Stimulated activated CD4-positive, alpha-beta T cell treated with anti-CD3 and anti-CD28 coated beads, Interleukin-1b, Interleukin-23, amount 100 ng/mL, for 4 hours (primary cell): Measurements from ENCODE around the gene SURF1.
"Not testable (repeated sequence)": the region's sequence is repeated elsewhere in the genome, so short reads cannot be mapped to it uniquely, and the experiment has no call there.

ENCODE experiments used
- DNase-seq, 2 donors: peaks; one replicate each; pipeline ENCODE4 v3.0.0-alpha.2; 2020; ENCODE audit warnings: low read depth in 2 of 2

Gene SURF1

DNA sequence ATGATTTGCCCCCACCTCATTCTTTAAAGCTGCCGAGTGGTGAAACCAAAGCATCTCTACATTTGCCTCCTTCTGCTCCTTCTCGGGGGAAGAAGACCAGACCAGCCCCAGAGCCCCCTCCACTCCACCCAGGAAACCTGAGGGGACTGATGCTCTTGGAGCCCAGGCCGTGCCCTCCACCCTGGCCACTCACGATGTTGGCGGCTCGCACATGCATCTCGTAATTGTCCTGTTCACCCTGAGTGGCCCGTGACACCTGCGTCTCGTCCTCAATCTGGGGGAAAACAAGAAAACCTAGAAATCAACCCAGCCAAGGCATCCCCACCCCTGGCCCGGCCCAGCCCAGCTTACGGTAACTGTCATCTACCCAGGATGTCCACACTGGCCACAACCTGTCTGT lies 11.3 kb downstream of the SURF1 start:
- no peak for DNase-seq

DNA sequence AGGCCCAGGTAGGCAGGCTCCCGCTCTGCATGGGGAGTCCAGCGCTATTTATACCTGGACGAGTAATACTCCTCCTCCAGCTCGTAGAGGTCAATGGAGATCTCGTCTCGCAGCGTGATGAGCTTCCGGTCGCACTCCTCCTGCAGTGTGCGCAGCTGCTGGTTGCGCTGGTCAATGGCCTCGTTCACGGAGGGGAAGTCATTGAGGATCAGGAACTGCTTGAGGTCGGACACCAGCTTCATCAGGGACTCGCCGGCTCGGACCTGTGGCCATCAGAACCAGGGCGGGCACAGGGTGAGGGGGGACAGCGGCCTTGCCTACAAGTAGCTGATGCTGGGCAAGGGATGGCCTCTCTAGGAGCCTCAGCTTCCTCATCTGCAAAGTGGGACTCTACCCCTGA lies 12.2 kb downstream of the SURF1 start:
- DNase-seq: no peak

DNA sequence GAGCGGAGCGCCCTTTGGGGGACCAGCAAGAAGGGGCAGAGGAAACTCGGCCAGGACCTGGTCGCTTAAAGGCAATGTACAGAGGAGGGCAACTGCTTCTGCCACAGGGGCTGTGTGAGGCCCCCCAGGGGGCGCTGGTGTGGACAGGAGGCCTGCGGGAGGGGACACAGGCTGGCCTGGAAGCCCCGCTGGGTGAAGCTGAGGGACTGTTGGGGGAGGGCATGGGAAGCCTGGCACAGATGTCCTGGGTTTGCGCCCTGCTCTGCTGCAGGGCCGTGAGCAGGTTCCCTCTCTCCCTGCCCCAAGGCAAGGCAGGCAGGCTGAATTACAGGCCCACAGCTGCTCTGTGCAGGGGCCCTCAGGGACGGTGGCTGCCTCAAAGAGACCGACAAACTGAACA lies 13.7 kb downstream of the SURF1 start:
- DNase-seq: no peak

DNA sequence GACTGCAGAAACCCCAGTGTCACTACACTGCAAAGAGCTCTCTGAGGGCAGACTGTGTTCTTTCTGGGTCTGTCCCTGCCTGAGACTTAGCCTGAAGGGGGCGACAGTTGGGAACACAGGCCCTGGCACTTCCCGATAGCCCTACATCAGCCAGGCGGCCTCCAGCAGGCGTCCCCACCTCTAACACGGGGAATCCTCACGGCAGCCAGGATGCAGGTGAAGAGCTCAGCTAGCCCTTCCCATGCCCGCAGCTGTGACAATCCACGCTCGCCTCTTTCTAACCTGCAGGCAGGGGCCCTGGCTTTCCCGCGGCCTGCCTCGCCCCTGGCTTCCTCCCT lies 14.2 kb downstream of the SURF1 start:
- DNase-seq: no peak

DNA sequence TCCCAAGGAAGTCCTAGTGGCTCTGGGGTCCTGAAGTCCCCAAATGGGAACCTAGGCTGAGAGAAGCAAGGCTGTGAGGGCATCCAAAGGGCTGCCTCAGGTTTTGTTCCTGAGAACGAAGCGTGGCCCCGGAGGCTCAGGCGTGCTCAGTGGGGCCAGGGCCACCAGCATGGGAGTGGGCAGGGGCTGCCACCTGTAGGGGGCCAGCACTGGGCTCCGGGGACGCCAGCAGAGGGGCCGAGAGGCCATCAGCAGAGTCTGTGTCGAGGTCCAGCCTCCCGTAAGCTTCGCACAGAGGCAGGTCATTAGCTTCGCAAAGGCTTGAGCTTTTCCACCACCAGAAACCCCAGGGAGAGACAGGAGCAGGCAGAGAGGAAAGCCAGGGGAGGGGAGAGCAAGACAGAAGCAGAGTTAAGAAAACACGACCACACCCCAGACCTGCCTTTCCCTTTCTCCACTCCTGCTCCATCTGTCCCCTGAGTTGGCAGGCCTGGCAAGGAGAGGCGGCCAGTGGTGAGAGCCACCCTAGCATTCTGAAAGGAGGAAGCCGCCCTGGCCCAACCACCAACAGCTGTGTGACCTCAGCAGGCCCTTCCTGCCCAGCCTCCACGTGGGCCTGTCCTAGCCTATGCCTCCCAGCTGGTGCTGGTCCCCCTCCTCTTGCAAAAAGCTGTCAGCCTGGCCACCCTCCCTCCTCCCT lies 14.8 kb downstream of the SURF1 start:
- no peak for DNase-seq

DNA sequence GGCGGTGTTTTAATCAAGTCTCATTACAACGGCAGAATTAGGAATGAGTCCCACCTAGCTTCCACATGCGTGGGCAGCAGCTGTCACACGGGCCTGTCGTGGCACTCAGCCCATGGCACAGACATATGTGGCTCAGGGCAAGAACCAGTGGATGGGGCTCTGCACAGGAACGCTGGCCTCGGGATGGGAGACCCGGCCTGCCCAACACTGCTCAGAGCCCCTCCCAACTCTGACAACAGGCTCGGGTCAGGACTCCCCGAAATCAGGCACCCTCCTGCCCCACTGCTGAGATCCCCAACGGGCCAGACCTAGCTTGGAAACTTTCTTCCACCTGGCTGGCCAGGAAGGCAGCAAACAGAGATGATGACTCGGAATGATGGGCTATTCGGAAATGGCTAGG lies 15.4 kb downstream of the SURF1 start:
- DNase-seq: no peak

DNA sequence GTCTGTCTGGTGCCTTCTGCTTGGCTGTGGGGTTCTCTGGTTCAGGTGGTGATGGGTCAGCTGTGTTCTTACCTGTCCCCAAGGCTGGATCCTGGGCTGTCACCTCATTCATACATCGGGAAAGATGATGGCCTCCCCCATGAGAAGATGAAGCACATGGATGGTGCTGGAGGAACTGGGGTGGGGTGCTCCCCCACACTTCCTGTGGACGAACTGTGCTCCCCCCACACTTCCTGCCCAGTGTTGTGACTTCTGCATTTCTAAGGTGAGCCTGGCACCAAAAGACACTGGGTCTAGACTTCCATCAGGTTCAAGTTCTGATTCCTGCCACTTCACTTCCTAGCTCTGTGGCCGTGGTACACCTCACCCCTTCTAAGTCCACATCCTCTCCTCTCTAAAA lies 16.0 kb downstream of the SURF1 start:
- DNase-seq: no peak

DNA sequence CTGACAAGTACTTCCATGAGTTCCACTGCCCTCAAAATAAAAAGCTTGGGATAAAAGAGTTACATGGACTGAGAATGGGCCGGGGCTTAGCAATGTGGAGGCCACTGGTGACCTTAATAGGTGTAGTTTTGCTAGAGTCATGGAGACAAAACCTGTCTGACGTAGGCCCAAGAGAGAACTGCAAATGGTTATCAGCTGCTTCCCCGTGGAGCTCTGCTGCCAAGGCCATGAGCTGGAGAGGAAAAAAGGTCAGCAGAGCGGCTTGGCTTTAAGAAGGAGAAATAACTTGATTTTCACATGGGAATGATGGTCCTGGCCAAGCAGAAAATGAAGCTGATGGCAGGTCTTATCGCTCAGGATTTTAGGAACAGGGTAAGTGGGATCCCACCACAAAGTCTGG lies 16.6 kb downstream of the SURF1 start:
- no peak for DNase-seq

DNA sequence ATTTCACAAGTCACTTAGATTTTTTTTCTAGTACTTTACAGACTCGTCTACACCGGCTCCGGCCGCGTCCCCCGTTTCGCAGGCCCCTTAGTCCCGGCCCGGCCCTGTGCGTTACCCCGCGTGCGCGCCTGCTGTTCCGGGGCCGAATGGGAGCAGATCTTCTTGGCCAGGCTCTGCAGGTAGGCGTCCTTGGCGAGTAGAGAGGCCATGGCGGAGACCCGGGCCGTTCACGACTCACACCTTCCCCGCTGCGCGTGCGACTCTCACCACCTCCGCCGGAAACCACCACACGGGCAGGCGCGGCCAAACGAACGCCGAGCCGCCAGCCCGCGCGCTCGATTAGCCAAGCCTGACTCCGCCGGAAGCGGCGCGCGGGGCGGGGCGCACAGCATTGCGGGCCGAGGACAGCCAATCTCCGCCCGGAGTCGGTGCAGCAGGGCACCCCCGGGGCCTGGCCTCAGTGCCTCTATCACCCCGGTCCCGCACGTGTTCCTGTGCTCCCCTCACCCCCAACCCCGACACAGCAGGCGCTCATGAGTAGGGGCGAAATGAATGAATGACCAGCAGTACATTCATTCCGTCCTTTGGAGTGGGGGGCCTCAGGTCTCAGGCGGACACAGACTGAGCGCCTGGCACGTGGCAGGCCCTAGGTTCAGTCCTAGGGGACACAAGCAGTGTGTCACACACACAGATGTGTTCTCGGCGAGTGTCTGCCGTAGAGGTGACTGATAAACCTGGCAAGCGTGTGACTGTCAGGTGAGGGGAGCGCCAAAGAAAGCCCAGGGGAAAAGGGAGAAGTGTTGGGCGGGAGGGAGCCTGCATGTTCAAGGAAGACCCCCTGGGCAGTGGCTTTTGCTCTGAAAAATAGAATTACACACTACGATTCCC lies 20.1 kb downstream of the SURF1 start, which contains the start of gene SURF6:
Gene SURF6, minus strand, starts transcription at position 265 of the 888 bp plus-strand sequence. Its CDS starts 56 bp downstream, at position 209.
- peak; percentile 90 to 93 for DNase-seq

DNA sequence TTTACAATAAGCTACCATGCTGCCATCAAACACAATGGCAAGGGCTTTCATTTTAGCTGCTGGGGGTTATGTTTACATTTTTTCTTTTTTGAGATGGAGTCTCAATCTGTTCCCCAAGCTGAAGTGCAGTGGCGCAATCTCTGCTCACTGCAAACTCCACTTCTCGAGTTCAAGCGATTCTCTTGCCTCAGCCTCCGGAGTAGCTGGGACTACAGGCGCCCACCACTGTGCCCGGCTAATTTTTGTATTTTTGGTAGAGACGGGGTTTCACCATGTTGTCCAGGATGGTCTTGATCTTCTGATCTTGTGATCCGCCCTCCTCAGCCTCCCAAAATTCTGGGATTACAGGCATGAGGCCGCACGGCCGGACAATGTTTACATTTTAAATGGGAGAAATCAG lies 21.4 kb downstream of the SURF1 start:
- DNase-seq: not testable (repeated sequence)

DNA sequence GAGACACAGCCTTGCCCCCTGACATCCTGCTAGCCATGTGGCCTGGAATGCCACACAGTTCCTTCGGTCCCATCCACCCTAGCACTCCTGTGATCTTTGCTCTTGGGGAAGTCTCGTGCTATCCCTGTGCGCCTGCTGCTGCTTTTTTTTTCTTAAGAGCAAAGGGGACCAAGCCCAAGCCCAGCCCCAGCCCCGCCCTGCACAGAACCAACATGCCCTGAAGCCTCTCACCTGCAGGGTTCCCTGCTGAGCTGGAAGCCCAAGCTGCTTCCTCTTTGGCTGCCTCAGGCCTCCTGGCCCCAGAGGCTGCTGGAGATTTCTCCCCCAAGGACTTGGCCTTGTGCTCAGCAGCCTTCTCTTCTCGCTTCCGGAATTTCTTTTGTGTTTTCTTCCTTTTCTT lies 22.1 kb downstream of the SURF1 start:
- DNase-seq: no peak

DNA sequence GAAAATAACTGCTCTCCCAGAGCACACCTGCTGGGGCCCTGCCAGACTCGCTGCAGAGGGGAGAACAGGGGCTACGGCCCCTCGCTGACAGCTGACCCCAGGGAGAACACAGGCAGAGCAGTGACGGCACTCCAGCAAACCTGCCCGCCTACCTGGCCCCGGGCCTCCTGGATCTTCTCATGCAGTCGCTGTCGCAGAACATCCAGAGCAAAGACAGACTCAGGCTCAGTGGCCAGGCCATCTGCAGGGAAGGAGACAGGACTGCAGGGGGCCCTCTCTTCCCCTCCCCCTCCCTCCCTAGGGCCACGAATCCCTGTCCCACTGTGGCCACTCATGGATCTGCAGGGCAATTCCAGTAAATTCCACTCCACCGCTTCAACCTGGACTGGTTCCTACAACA lies 22.7 kb downstream of the SURF1 start:
- no peak for DNase-seq

DNA sequence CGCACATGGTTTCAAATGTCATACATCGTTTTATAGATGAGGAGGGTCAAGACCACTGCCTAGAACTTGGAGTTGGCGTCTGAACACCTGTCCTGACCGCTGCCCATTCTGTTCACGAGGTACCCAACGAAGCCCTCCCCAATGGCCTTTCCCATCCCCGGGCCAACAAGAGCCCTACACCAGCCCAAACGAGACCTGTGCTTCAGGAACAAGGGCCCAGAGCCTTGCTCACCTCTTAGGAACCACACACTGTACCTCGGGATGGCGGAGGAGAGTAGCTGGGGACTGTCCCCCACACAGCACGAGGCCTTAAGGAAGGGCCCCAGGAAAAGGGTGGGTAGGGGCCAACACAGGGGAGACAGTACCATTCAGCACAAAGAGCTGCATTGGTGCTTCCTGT lies 23.3 kb downstream of the SURF1 start:
- DNase-seq: no peak

DNA sequence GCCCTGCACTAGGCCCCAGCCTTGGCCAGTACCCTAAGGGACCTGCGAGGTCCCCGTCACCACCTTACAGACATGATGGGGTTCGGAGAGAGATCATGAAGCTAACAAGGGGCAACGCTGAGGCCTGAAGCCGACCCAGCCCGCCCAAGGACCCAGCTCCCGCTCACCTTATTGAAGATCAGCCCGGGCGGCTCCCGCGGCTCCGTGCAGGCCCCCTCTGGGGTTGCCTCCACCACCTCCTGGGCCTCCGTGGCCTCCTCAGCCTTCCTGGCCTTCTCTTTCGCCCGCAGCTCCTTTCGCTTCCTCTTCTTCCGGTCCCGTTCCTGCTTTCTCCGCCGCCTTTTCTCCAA lies 23.9 kb downstream of the SURF1 start:
- no peak for DNase-seq

DNA sequence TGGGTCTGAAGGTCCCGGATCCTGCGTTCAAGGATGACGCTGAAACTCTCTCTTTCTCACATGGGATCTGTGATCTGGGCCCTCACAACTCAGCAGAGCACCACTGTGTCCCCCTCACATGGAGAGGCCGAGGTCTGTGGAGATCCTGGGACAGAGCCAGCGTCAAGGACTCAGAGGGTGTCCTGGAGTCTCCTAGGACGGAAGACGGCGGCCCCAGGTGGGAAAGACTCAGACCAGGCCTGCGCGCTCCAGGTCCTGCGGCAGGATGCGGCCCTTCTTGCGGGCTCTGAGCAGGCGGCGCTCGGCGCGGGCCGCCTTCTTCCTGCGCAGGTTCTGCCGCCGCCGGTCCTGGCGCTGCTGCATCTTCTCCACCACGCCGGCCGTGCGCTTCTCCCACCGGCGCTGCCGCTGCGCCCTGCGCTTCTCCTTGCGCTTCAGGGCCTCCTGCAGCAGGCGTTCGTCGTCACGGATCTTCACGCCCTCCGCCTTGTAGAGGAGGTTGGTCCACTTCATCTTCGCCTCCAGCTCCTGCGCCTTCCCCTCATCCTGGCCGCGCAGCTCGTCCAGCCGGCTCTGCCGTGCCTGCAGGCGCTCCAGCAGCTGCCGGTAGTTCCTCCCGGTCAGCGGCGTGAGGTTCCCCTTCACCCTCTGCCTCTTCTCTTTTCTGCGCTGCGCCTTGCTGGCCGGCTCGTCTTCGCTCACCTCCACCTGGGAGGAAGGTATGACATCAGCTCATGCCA lies 24.5 kb downstream of the SURF1 start:
- DNase-seq: no peak

DNA sequence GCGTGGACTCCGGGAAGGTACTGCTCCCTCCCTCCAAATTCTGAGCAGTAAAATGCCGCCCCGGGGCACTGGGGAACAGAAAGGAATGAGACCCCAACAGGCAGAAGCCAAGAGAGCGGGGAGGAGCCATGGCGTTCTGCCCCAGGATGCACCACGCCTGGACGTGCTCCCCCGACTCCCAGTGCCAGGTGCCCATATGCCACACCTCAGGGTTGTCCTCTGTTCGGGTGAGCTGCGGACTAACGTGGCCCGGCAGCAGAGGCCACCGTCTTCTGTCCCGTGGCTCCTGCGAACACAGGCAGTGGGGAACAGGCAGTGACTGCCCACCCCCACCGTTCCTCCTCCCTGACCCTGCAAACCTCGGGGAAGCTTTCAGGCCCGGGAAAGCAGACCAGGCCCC lies 25.1 kb downstream of the SURF1 start:
- no peak for DNase-seq

DNA sequence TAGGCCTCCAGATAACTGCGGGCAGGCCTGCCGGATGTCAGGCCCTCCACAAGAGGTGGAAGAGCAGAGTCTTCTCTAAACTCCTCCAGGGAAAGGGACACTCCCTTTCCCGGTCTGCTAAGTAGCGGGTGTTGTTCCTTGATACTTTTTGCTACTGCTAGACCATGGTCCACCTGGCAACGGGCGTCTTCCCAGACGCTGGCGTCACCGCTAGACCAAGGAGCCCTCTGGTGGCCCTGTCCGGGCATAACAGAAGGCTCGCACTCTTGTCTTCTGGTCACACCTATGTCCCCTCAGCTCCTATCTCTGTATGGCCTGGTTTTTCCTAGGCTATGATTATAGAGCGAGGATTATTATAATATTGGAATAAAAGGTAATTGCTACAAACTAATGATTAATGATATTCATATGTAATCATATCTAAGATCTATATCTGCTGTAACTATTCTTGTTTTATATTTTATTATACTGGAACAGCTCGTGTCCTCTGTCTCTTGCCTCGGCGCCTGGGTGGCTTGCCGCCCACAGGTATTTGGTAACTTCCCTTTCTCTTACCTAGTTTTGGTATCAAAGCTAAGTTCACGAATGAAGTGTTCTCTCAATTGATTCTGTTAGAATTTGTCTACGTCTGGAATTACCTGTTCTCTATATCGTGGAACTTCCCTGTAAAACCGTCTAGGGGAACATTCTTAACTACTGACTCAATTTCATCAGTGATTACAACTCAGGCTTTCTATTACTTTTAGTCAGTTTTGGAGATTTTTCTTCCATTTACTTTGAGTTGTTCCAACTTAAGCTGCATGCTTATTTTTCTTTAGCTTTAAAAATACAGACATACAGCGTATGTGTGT lies 26.8 kb downstream of the SURF1 start:
- DNase-seq: not testable (repeated sequence)

DNA sequence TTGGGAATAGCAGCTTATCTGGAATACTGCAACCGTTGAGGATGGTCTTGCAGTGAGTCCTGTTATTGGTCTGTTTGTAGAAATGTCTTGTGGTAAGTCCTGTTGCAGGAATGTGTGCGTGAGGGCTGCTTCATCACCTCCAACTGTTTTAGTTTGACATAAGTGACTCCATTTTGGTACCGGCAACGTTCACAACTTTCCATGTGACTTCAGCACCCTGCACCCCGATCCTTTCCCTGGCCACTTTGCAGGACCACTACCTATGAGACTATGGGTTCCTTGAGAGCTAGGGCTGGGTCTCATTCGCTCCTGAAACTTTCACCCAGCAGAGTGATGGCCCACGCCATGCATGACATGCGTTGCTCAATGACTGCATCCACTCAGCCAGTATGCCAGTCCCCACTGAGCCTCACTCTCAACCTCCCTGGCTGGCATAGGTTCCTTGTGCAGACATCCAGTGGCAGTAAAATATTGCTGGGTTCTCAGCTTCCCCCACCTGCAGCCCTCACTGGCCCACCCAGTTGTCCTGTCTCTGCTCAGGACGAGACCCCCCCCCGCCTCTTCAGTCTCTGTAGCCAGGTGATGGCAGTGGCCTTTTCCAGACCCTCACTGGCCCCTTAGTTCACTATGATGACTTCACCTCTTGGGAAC lies 28.3 kb downstream of the SURF1 start:
- DNase-seq: no peak

DNA sequence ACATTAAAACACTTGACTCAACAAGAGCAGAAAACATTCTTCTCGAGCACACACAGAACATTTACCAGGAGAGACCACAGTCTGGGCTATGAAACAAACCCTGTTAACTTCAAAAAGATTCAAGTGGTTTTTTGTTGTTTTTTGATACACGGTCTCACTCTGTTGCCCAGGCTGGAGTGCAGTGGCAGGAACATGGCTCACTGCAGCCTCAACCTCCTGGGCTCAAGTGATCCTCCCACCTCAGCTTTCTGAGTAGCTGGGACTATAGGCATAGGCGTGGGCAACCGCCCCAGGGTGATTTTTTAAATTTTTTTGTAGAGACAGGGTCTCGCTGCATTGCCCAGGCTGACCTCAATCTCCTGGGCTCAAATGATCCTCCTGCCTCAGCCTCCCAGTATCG lies 29.3 kb downstream of the SURF1 start:
- DNase-seq: not testable (repeated sequence)

DNA sequence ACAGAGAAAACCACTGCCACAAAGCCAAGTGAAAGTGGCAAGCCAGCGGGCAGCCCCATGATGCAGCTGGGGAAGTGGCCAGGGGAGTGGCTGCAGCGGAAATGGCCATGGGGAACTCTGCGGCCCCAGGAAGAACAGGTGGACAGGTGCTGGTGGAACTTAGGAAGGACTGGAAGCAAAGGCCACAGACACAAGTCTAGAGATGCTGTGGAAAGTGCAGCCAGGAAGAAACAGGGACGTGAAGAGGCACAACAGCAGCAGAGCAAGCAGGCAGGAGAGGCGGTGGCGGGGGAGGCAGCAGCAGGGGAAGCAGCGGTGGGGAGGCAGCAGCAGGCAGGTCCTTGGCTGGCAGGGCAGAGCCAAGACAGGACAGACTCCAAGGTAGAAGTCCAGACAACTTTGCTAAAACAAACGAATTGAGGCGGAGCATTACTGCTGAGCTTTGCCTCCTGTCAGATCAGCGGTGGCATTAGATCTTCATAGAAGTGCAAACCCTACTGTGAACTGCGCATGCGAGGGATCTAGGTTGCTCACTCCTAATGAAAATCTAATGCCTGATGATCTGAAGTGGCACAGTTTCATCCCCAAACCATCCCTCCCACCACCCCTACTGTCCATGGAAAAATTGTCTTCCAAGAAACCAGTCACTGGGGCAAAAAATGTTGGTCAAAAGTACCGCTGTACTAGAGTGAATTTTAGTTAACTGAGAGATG lies 32.1 kb downstream of the SURF1 start:
- DNase-seq: no peak

DNA sequence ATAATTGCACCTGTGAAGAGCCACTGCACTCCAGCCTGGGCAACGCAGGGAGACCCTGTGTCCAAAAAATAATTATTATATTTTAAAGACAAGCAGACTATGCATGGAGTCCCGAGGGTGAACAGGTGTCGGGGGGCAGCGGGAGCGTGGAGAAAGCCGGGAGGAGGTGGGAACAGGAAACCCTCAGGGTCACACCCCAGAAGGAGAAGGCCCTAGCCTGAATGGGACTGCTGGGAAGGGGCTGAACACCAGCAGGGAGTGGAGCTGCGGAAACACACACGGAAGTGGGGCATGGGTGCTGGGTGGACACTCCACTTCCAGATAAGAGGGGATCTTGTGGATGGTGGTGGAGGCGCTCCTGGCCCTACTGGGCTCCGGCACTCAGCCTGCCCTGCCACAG lies 33.1 kb downstream of the SURF1 start:
- no peak for DNase-seq
